ENCODE results near the gene SORCS2. TPM values are rescaled to one million over a fixed set of nuclear protein-coding genes. Genes with fewer than 3 reads are reported as not detected.

SORCS2 gene
- polyA plus RNA-seq, 1 donor (not counting 4 experiments of a cell fraction or from before 2014, with no cell fraction given): 0.09 TPM

DNA sequence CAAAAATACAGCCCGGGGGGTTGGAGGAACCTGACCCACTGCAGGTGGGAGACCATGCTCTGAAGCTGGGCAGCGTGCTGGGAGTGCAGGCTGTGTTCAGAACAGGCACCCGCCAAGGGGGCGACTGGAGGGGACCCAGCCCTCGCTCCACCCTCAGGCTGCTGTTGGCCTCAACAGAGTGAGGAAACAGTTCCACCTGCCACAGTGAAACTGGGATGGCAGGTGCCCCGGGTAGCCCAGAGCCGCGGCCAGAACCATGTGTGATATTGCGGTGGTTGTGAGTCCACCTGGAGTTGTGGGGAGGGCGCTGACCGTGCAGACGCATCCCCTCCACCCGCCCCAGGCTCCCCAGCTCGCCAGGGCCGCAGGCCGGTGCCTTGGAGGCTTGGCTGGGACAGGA, 288.1 kb downstream of the SORCS2 start:
- H3K27ac ChIP-seq (ENCODE audit: control insufficient read depth, insufficient read depth, low read length): no peak overlapping the region
- H3K4me1 ChIP-seq (ENCODE audit: control insufficient read depth, extremely low read depth, insufficient read depth, low read length): no peaks in the 10 kb centered on the region
- H3K9ac ChIP-seq (ENCODE audit: control insufficient read depth, extremely low read depth, insufficient read depth, low read length): no peak overlapping the region
- no peaks in the 10 kb centered on the region for H3K27me3 ChIP-seq (ENCODE audit: control insufficient read depth, extremely low read depth, insufficient read depth, low read length)
- no peak for FAIRE-seq
- H3K4me2 ChIP-seq (ENCODE audit: control insufficient read depth, extremely low read depth, insufficient read depth, low read depth, low read length): no peak overlapping the region
- no peak for DNase-seq (ENCODE audit: low read depth, low spot score)
- no peak overlapping the region for H2AFZ ChIP-seq (ENCODE audit: control insufficient read depth, low read length)
- no peaks in the 10 kb centered on the region for H3K9me1 ChIP-seq (ENCODE audit: control insufficient read depth, extremely low read depth, insufficient read depth, low read length)
- dilution Hi-C loops (cut with MboI; ENCODE audit: extremely low pct_ligation_motif_present, low sequenced_read_pairs): no loop called here
- no peaks in the 10 kb centered on the region for H4K20me1 ChIP-seq (ENCODE audit: control insufficient read depth, extremely low read depth, insufficient read depth, low read length)
- H3K9me3 ChIP-seq (ENCODE audit: control insufficient read depth, low read depth, low read length): no peaks in the 10 kb centered on the region
- H3K79me2 ChIP-seq (ENCODE audit: control insufficient read depth, insufficient read depth, low read length): no peaks in the 10 kb centered on the region
- no peaks in the 10 kb centered on the region for H3K36me3 ChIP-seq (ENCODE audit: control insufficient read depth in 2 of 2, extremely low read depth in 1 of 2, insufficient read depth in 2 of 2, low read length in 2 of 2)
- no peak for TF ChIP-seq EZH2 (IDR thresholded peaks at IDR 0.05; ENCODE audit: low read length)
- TF ChIP-seq, protein P1, sequence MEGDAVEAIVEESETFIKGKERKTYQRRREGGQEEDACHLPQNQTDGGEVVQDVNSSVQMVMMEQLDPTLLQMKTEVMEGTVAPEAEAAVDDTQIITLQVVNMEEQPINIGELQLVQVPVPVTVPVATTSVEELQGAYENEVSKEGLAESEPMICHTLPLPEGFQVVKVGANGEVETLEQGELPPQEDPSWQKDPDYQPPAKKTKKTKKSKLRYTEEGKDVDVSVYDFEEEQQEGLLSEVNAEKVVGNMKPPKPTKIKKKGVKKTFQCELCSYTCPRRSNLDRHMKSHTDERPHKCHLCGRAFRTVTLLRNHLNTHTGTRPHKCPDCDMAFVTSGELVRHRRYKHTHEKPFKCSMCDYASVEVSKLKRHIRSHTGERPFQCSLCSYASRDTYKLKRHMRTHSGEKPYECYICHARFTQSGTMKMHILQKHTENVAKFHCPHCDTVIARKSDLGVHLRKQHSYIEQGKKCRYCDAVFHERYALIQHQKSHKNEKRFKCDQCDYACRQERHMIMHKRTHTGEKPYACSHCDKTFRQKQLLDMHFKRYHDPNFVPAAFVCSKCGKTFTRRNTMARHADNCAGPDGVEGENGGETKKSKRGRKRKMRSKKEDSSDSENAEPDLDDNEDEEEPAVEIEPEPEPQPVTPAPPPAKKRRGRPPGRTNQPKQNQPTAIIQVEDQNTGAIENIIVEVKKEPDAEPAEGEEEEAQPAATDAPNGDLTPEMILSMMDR (optimal IDR thresholded peaks at IDR 0.05 in 1 of 3, IDR thresholded peaks at IDR 0.05 in 1 of 3, conservative IDR thresholded peaks at IDR 0.05 in 1 of 3; ENCODE audit: extremely low read depth in 1 of 3, insufficient read depth in 2 of 3, low read length in 3 of 3): no peak
- H3K4me3 ChIP-seq (ENCODE audit: control insufficient read depth in 2 of 3, extremely low read depth in 1 of 3, insufficient read depth in 2 of 3, low read depth in 1 of 3, low read length in 3 of 3): no peak overlapping the region

DNA sequence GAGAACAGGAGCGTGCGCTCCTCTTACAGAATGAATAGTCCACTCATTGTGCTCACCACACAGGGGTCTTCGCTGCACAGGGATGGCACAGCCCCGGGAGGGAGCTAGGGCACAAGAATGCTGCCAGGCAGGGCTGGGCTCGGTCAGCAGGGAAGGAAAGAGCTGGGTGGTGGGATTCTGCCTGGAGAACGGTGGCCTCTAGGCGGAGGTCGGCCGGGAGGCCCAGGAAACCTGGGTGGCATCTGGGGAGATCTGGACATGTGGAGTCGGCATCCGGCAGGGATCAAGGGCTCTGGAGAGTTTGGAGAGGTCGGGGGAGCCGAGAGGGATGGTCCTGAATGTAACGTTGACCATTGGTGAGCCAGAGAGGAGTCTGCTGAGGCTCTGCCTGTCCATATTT, 288.9 kb downstream of the SORCS2 start:
- no peak for TF ChIP-seq EZH2 (IDR thresholded peaks at IDR 0.05; ENCODE audit: low read length)
- TF ChIP-seq, protein P1 (optimal IDR thresholded peaks at IDR 0.05 in 1 of 3, IDR thresholded peaks at IDR 0.05 in 1 of 3, conservative IDR thresholded peaks at IDR 0.05 in 1 of 3; ENCODE audit: extremely low read depth in 1 of 3, insufficient read depth in 2 of 3, low read length in 3 of 3): no peak
- no peaks in the 10 kb centered on the region for H3K27me3 ChIP-seq (ENCODE audit: control insufficient read depth, extremely low read depth, insufficient read depth, low read length)
- H3K27ac ChIP-seq (ENCODE audit: control insufficient read depth, insufficient read depth, low read length): no peak overlapping the region
- no peak overlapping the region for H3K4me2 ChIP-seq (ENCODE audit: control insufficient read depth, extremely low read depth, insufficient read depth, low read depth, low read length)
- H4K20me1 ChIP-seq (ENCODE audit: control insufficient read depth, extremely low read depth, insufficient read depth, low read length): no peaks in the 10 kb centered on the region
- dilution Hi-C loops (cut with MboI; ENCODE audit: extremely low pct_ligation_motif_present, low sequenced_read_pairs): no loop called here
- FAIRE-seq (no peak), DNase-seq (ENCODE audit: low read depth, low spot score) (no peak)
- H3K9me3 ChIP-seq (ENCODE audit: control insufficient read depth, low read depth, low read length): no peaks in the 10 kb centered on the region
- H3K36me3 ChIP-seq (ENCODE audit: control insufficient read depth in 2 of 2, extremely low read depth in 1 of 2, insufficient read depth in 2 of 2, low read length in 2 of 2): no peaks in the 10 kb centered on the region
- no peak overlapping the region for H3K9ac ChIP-seq (ENCODE audit: control insufficient read depth, extremely low read depth, insufficient read depth, low read length)
- no peaks in the 10 kb centered on the region for H3K9me1 ChIP-seq (ENCODE audit: control insufficient read depth, extremely low read depth, insufficient read depth, low read length)
- no peaks in the 10 kb centered on the region for H3K4me1 ChIP-seq (ENCODE audit: control insufficient read depth, extremely low read depth, insufficient read depth, low read length)
- H3K79me2 ChIP-seq (ENCODE audit: control insufficient read depth, insufficient read depth, low read length): no peaks in the 10 kb centered on the region
- no peak overlapping the region for H3K4me3 ChIP-seq (ENCODE audit: control insufficient read depth in 2 of 3, extremely low read depth in 1 of 3, insufficient read depth in 2 of 3, low read depth in 1 of 3, low read length in 3 of 3)
- H2AFZ ChIP-seq (ENCODE audit: control insufficient read depth, low read length): no peak overlapping the region

Data from keratinocyte (primary cell).